ENCODE measurements around the gene KCNMA1. TPM values are rescaled to one million over a fixed set of nuclear protein-coding genes. Genes with fewer than 3 reads are reported as not detected.

The KCNMA1 gene
- total RNA-seq, 2 experiments from 2014 or later = not detected

- intact Hi-C loops (cut with micrococcal nuclease) = no loop called here
- Mint-ChIP-seq H3K27me3 (peaks cover 4% of the 10 kb centered on the region), H3K4me1 (ENCODE audit: low read depth) (no peaks in the 10 kb centered on the region), H3K27ac (no peak overlapping the region), H3K36me3 (no peaks in the 10 kb centered on the region), H3K9me3 (no peaks in the 10 kb centered on the region), H3K4me3 (no peak overlapping the region)
- ChIA-PET CTCF (interaction anchor here (0.9 kb wide), 1 partner anchor 41 kb away, joined by 3 read pairs; no protein-coding TSS in a partner anchor), POLR2A (no interaction called here)
- no peak for DNase-seq
Observed at GRCh38 chr10:76942628-76943416, 694.8 kb downstream of the KCNMA1 start.

- ChIA-PET POLR2A (no interaction called here), CTCF (no interaction called here)
- DNase-seq = no peak
- H3K4me1 Mint-ChIP-seq (ENCODE audit: low read depth) = no peaks in the 10 kb centered on the region
- no peaks in the 10 kb centered on the region for H3K36me3 Mint-ChIP-seq
- no peaks in the 10 kb centered on the region for H3K27me3 Mint-ChIP-seq
- H3K4me3 Mint-ChIP-seq = no peak overlapping the region
- no peaks in the 10 kb centered on the region for H3K9me3 Mint-ChIP-seq
- intact Hi-C loops (cut with micrococcal nuclease) = no loop called here
- no peak overlapping the region for H3K27ac Mint-ChIP-seq
Observed at GRCh38 chr10:76939933-76940468, 697.6 kb downstream of the KCNMA1 start.

GRCh38 chr10:76937181-76937600 lies 700.4 kb downstream of the KCNMA1 start:
- Mint-ChIP-seq H3K27me3 (no peaks in the 10 kb centered on the region), H3K4me3 (no peak overlapping the region), H3K27ac (no peak overlapping the region), H3K9me3 (no peaks in the 10 kb centered on the region), H3K4me1 (ENCODE audit: low read depth) (no peaks in the 10 kb centered on the region), H3K36me3 (no peaks in the 10 kb centered on the region)
- POLR2A ChIA-PET = no interaction called here
- CTCF ChIA-PET = no interaction called here
- no peak for DNase-seq
- intact Hi-C loops (cut with micrococcal nuclease) = no loop called here

DNA sequence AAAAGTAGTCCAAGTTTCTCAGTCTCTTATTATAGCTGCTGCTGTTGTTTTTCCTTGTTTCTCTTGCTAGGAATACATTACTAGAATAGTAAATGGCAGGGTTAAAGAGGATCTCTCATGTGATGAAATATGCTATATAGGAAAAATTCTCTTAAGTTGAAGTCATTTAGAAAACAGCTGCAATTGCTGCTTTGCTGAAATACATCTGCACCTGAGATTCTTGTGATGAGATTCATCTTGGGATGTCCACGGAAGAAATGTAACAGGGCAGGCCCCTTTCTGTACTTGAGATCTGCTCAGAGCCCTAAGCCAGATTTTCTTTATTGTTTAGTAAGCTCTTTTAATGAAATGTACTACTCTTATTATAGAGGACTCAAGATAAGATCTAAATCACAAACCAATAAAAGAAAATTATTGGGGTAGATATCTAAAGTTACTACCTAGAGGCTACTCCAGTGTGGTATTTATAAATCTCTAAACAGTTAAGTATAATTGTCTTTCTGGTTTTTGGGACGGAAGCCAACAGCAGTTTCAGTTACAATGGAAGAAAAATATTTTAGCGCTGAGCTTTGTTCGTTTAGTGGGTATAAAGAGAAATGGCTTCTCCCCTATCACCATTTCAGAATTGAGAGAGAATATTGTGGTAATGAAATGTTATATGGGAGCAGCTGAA lies 701.5 kb downstream of the KCNMA1 start:
- no peak overlapping the region for H3K27ac Mint-ChIP-seq
- no peaks in the 10 kb centered on the region for H3K4me1 Mint-ChIP-seq (ENCODE audit: low read depth)

DNA sequence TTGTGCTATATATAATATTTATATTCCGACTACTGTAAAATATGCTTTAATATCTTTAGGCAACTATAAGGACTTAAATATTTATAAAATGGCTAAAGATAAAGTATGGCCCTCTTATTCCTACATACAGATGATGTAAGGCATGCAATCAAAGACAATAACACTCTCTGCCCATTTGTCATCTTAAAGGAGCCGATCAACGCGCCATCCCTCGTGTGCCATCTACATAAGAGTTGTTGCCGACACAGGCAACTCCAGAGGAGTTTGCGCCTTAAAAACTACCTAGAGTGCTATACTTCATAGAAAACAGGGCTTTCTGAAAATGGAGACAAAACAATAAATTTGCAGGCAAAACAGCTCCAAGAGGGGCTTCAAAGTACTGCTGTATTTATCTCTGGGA lies 709.0 kb downstream of the KCNMA1 start:
- Mint-ChIP-seq H3K4me3 (no peak overlapping the region), H3K27ac (no peak overlapping the region), H3K4me1 (ENCODE audit: low read depth) (no peaks in the 10 kb centered on the region), H3K36me3 (no peaks in the 10 kb centered on the region), H3K9me3 (peaks cover 5% of the 10 kb centered on the region), H3K27me3 (no peaks in the 10 kb centered on the region)
- intact Hi-C loops (cut with micrococcal nuclease) = no loop called here
- POLR2A ChIA-PET = no interaction called here
- CTCF ChIA-PET = no interaction called here
- DNase-seq = no peak

More for the DNA sequence above, 701.5 kb downstream of the KCNMA1 start:
- ChIA-PET CTCF (no interaction called here), POLR2A (no interaction called here)
- Mint-ChIP-seq H3K9me3 (no peaks in the 10 kb centered on the region), H3K27me3 (no peaks in the 10 kb centered on the region), H3K36me3 (no peaks in the 10 kb centered on the region), H3K4me3 (no peak overlapping the region)
- intact Hi-C loops (cut with micrococcal nuclease) = no loop called here
- no peak for DNase-seq

DNA sequence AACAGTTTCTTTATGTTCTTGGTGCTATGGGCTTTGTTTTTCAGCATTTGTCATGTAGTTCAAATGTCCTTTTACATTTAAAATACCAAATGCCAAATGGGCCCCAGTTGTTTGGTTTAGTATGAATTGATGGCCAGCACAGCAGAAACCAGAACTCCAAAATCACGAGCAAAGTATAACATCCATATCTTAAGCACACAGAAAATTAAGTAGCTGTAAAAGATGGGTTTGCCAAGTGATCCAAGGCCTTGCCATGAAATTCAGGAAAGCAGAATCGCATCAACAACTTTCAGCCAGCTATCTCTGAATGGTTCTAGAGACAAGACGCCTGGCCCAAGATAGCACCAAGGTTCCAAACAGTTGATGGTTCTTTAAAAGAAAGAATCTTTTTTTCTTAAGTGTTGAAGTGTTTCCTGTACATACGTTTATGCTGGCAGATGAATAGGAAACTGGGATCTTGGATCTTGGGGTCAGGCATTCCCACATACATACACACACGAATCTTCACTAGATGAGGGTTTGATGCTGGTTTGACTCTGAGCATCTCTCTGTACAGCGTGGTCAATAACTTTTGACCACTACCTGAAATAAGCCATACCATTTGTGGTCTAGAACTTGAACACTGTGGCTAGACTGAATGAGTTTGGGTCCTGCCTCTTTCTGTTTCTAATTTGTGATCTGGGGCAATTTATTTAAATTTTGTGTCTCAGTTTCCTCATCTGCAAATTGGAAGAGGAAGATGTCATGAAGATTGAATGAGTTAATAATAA lies 711.8 kb downstream of the KCNMA1 start:
- H3K4me3 Mint-ChIP-seq = no peak overlapping the region
- CTCF ChIA-PET = no interaction called here
- H3K9me3 Mint-ChIP-seq = peaks cover 4% of the 10 kb centered on the region

GRCh38 chr10:76922666-76923065 lies 714.9 kb downstream of the KCNMA1 start:
- H3K36me3 Mint-ChIP-seq = no peaks in the 10 kb centered on the region
- no peaks in the 10 kb centered on the region for H3K27me3 Mint-ChIP-seq
- H3K27ac Mint-ChIP-seq = no peak overlapping the region
- intact Hi-C loops (cut with micrococcal nuclease) = no loop called here
- H3K9me3 Mint-ChIP-seq = no peaks in the 10 kb centered on the region
- CTCF ChIA-PET = no interaction called here
- no peaks in the 10 kb centered on the region for H3K4me1 Mint-ChIP-seq (ENCODE audit: low read depth)
- DNase-seq = no peak
- no peak overlapping the region for H3K4me3 Mint-ChIP-seq
- POLR2A ChIA-PET = no interaction called here

More for the DNA sequence above, 711.8 kb downstream of the KCNMA1 start:
- intact Hi-C loops (cut with micrococcal nuclease) = no loop called here
- Mint-ChIP-seq H3K27ac (no peak overlapping the region), H3K4me1 (ENCODE audit: low read depth) (no peaks in the 10 kb centered on the region), H3K36me3 (no peaks in the 10 kb centered on the region), H3K27me3 (no peaks in the 10 kb centered on the region)
- POLR2A ChIA-PET = no interaction called here
- no peak for DNase-seq

DNA sequence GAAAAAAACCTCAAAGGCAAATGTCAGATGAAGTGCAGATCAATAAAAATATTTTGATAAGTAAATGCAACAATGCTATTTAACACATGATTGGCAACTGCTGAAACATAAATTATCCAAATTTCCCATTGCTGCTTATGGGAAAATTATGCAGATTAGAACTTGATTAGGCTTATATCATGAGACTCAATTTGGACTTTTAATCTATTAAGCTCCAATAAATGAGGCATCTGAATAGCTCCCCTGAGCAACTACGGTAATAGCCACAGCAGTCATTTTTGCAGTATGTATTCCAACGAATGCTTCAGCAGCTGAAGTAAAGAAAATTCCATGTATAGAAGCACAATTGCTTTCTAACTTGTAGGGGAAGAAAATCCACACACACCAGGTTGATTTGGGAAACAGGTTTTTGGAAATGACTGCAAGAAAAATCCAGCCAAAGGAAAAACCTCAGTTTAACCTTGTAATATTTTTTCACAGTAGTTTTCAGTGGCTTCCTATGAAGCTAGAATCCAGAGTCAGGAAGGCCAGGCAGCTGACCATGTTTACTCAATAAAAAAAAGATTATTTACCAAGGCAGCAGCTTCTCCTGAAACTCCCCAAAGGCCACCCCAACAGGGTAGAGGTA lies 716.1 kb downstream of the KCNMA1 start:
- Mint-ChIP-seq H3K36me3 (no peaks in the 10 kb centered on the region), H3K27me3 (no peaks in the 10 kb centered on the region), H3K9me3 (no peaks in the 10 kb centered on the region), H3K4me1 (ENCODE audit: low read depth) (no peaks in the 10 kb centered on the region), H3K27ac (no peak overlapping the region), H3K4me3 (no peak overlapping the region)
- ChIA-PET POLR2A (no interaction called here), CTCF (no interaction called here)
- no peak for DNase-seq
- intact Hi-C loops (cut with micrococcal nuclease) = no loop called here

DNA sequence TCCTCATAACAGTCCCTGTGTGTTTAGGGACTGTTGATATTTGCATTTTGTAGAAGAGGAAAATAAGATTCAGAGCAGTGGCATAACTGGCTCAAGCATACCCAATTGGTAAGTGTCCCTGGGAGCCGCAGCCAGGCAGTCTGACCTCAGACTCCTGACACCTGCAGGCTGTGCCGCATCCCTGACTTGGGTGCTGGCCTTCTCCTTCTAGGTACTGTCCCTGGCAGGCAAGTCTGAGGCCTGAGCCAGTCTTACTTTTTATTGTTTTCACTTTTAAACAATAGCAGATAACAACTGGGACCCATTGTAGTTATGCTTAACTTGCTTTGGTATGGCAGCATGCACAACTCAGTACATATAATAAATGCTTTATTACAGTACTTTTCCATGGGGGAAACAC lies 717.0 kb downstream of the KCNMA1 start:
- no peak overlapping the region for H3K4me3 Mint-ChIP-seq
- H3K27me3 Mint-ChIP-seq = no peaks in the 10 kb centered on the region
- H3K9me3 Mint-ChIP-seq = no peaks in the 10 kb centered on the region
- intact Hi-C loops (cut with micrococcal nuclease) = no loop called here
- ChIA-PET CTCF (no interaction called here), POLR2A (no interaction called here)
- H3K27ac Mint-ChIP-seq = no peak overlapping the region
- no peak for DNase-seq
- no peaks in the 10 kb centered on the region for H3K36me3 Mint-ChIP-seq
- H3K4me1 Mint-ChIP-seq (ENCODE audit: low read depth) = no peaks in the 10 kb centered on the region

DNA sequence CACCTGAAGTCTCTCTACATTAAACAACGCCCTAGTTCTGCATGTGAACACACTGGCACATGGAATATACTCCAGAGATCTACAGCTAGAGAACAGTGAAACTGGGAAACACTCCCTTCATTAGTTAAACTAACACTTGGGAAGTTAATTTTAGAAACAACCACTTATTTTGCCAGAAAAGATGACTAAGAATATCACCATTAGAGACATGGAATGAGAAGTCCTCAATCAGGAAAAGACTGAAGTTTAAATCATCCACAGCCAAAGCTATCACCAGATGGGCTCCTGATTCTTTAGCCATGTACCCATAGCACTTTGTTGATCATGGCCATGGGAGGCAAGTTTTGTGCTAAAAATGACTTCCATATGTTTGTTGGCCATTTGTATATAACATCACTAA lies 719.5 kb downstream of the KCNMA1 start:
- ChIA-PET CTCF (no interaction called here), POLR2A (no interaction called here)
- intact Hi-C loops (cut with micrococcal nuclease) = no loop called here
- no peaks in the 10 kb centered on the region for H3K27me3 Mint-ChIP-seq
- H3K4me3 Mint-ChIP-seq = no peak overlapping the region
- H3K27ac Mint-ChIP-seq = no peak overlapping the region
- no peaks in the 10 kb centered on the region for H3K36me3 Mint-ChIP-seq
- H3K4me1 Mint-ChIP-seq (ENCODE audit: low read depth) = no peaks in the 10 kb centered on the region
- no peak for DNase-seq
- no peaks in the 10 kb centered on the region for H3K9me3 Mint-ChIP-seq

DNA sequence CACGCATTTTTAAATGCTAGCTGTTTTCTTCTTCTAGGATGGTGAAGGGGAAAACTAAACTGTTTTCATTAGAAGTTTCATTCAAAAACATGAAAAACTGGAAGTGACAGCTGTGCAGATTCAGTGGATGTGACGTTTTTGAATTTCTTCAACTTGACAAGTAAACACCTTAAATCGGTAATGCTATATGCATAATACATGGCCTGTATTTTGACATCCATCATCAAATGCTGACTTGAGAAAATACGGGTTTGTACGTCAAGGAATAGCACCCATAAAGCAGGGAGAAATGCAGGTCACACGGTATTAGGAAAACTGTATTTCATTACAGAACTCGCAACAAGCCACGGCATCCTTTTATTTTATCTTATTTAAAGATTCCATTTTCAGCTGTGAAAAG lies 720.5 kb downstream of the KCNMA1 start:
- POLR2A ChIA-PET = no interaction called here
- CTCF ChIA-PET = no interaction called here
- no peaks in the 10 kb centered on the region for H3K27me3 Mint-ChIP-seq
- no peak for DNase-seq
- no peaks in the 10 kb centered on the region for H3K9me3 Mint-ChIP-seq
- intact Hi-C loops (cut with micrococcal nuclease) = no loop called here
- no peaks in the 10 kb centered on the region for H3K4me1 Mint-ChIP-seq (ENCODE audit: low read depth)
- no peak overlapping the region for H3K4me3 Mint-ChIP-seq
- H3K27ac Mint-ChIP-seq = no peak overlapping the region
- no peaks in the 10 kb centered on the region for H3K36me3 Mint-ChIP-seq

GRCh38 chr10:76916536-76916935 lies 721.1 kb downstream of the KCNMA1 start:
- intact Hi-C loops (cut with micrococcal nuclease) = no loop called here
- Mint-ChIP-seq H3K4me1 (ENCODE audit: low read depth) (no peaks in the 10 kb centered on the region), H3K4me3 (no peak overlapping the region), H3K9me3 (no peaks in the 10 kb centered on the region), H3K27me3 (no peaks in the 10 kb centered on the region), H3K36me3 (no peaks in the 10 kb centered on the region), H3K27ac (no peak overlapping the region)
- POLR2A ChIA-PET = interaction anchor here (0.6 kb wide), 1 partner anchor 14 kb away, joined by 3 read pairs; no protein-coding TSS in a partner anchor
- no peak for DNase-seq
- CTCF ChIA-PET = no interaction called here

Measured in activated CD4-positive, alpha-beta memory T cell treated with anti-CD3 and anti-CD28 coated beads for 36 hours (primary cell).